PFSK-1 (cell line): ENCODE results near the gene ARPP21.

Source experiments
- FOXP2 ChIP-seq: optimal IDR thresholded peaks from 2 replicates; pipeline ENCODE3; 2011; ENCODE audit warnings: borderline replicate concordance, control low read depth, inconsistent platforms; ENCODE audit not compliant: insufficient read depth; ENCODE audit errors: extremely low read length, extremely low read depth
- POLR2AphosphoS5 ChIP-seq: IDR thresholded peaks from 2 replicates; pipeline ENCODE4 v1.6.1; 2012; ENCODE audit warnings: low read depth, mild to moderate bottlenecking, control low read depth, low read length, moderate library complexity
- REST ChIP-seq, 2 experiments: IDR thresholded peaks; 2 replicates each; pipeline versions ENCODE4 v1.6.1 to v1.8.0; 2011 to 2012; ENCODE audit warnings: low read depth in 2 of 2, low read length in 2 of 2, control low read depth in 1 of 2, inconsistent platforms in 1 of 2, mild to moderate bottlenecking in 1 of 2, moderate library complexity in 1 of 2; ENCODE audit not compliant: insufficient read depth in 1 of 2
- SIN3A ChIP-seq: IDR thresholded peaks from 2 replicates; pipeline ENCODE4 v1.6.1; 2012; ENCODE audit warnings: mild to moderate bottlenecking, low read length, moderate library complexity, borderline replicate concordance; ENCODE audit not compliant: insufficient read depth
- TAF1 ChIP-seq: IDR thresholded peaks from 2 replicates; pipeline ENCODE4 v1.6.1; 2012; ENCODE audit warnings: low read length, control low read depth, borderline replicate concordance; ENCODE audit not compliant: insufficient read depth

DNA sequence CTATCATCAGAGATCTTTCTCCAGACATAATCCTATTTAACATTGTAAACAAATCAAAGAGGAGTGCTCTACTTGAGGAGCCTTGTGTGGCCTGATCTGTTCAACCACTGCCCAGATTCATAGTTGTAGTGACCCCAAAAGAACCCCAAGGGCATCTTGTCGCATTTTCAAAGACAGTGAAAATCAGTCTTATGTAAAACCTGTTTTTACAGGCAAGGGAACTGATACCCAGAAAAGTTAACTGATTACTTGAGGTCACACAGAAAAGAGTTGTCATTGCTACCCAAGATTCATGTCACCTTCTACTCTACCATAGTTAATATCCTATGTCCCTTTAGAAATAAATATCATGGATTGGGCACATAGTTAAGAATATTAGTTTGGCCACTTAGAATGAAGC, 40.5 kb upstream of the ARPP21 start:
- no peak for TF ChIP-seq POLR2AphosphoS5
- no peak for TF ChIP-seq TAF1
- TF ChIP-seq SIN3A, result no peak
- no peak for TF ChIP-seq REST (IDR thresholded peaks at IDR 0.05; ENCODE audit: insufficient read depth in 1 of 2, low read depth in 2 of 2, low read length in 2 of 2)
- TF ChIP-seq FOXP2, result no peak
